ENCODE results near the gene PKD2L1.

The PKD2L1 gene

GRCh38 chr10:100356067-100357017 is 26.3 kb upstream of the PKD2L1 start:
- DNase-seq (ENCODE audit: low read depth in 1 of 2, low spot score in 1 of 2), result no peak

DNA sequence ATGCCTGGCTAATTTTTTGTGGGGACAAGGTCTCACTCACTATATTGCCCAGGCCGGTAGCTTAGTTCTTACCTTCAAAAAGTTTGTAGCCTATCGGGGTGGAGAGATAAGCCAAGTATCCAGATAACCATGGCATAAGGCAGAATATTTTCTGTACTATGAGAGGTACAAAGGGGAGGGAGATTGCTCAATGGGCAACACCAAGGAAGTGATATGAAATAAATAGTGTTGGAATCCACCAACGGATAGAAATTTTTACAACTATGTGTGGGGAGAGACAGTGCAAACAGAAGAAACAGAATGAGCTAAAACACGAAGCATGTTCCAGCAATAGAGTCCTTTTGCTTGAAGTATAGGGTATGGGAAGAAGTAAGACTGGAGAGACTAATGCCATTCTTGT is 25.1 kb upstream of the PKD2L1 start:
- no peak for DNase-seq (ENCODE audit: low read depth in 1 of 2, low spot score in 1 of 2)

DNA sequence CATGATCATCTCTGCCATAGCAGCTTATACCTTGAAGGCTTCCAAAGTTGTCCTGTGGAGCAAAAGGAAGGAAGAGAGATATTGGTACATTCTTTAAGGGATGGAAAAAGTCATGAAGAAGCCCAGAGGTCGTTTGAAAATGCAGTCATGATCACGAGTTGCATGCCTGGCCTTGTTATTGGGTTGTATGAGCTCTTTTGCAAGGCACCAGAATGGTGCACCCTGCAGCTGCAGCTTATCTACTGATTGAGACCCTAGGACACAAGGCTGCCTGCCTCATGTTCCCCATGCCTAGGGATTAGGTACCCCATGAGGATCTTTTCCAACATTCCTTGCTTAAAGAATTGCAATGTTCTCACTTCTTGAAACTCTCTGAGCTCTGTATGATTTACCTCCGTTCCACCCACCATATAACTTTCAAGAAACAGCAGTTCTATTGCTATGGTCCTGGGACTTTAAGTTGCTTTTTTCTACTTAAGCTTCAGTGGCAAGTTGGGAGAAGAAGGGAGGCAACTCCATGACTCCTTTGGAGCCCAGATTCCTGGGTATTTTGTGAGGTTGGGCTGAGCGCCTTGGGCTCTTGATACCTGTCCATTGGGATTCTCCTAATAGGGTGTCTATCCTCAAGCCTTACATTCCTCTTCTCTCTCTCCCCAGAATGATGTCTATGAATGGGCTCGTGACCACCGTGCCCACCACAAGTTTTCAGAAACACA is 23.9 kb upstream of the PKD2L1 start:
- DNase-seq (ENCODE audit: low read depth in 1 of 2, low spot score in 1 of 2), result no peak

- DNase-seq (ENCODE audit: low read depth in 1 of 2, low spot score in 1 of 2), result no peak
Measured at GRCh38 chr10:100350914-100351485, 21.0 kb upstream of the PKD2L1 start.

DNA sequence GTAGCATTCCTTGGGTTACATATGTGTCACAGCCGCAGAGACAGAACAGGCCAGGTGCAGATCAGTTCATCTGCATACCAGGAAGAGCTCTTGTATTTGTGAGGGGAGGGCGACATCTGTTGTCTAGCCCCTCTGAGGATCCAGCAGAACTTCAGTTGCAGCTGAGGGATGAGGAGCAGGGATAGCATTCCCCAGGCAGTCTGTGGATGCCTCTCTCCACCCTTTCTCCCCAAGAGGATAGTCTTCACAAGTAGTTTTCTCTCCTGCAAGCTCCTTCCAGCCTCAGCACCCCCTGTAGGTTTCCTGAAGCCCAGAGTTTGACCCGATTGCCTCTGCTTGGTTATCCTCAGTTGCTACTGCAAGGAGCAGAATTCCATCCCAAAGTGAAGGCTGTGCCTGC is 19.6 kb upstream of the PKD2L1 start:
- no peak for DNase-seq (ENCODE audit: low read depth in 1 of 2, low spot score in 1 of 2)

GRCh38 chr10:100349087-100349486 is 19.1 kb upstream of the PKD2L1 start:
- DNase-seq (ENCODE audit: low read depth in 1 of 2, low spot score in 1 of 2), result no peak

GRCh38 chr10:100348389-100348927 is 18.4 kb upstream of the PKD2L1 start:
- no peak for DNase-seq (ENCODE audit: low read depth in 1 of 2, low spot score in 1 of 2)

- DNase-seq (ENCODE audit: low read depth in 1 of 2, low spot score in 1 of 2), result no peak
Measured at GRCh38 chr10:100347568-100348195, 17.7 kb upstream of the PKD2L1 start.

GRCh38 chr10:100346765-100347567 is 16.9 kb upstream of the PKD2L1 start, which contains the start of gene SCD:
Gene SCD (plus strand): TSS chr10:100347233. CDS start chr10:100347505, 272 bp downstream.
- peak; percentile 39 to 53 for DNase-seq (ENCODE audit: low read depth in 1 of 2, low spot score in 1 of 2)

GRCh38 chr10:100346351-100346764 is 16.3 kb upstream of the PKD2L1 start:
- DNase-seq (ENCODE audit: low read depth in 1 of 2, low spot score in 1 of 2), result peak; percentile 25 to 40

GRCh38 chr10:100345570-100346330 is 15.7 kb upstream of the PKD2L1 start:
- no peak for DNase-seq (ENCODE audit: low read depth in 1 of 2, low spot score in 1 of 2)

DNA sequence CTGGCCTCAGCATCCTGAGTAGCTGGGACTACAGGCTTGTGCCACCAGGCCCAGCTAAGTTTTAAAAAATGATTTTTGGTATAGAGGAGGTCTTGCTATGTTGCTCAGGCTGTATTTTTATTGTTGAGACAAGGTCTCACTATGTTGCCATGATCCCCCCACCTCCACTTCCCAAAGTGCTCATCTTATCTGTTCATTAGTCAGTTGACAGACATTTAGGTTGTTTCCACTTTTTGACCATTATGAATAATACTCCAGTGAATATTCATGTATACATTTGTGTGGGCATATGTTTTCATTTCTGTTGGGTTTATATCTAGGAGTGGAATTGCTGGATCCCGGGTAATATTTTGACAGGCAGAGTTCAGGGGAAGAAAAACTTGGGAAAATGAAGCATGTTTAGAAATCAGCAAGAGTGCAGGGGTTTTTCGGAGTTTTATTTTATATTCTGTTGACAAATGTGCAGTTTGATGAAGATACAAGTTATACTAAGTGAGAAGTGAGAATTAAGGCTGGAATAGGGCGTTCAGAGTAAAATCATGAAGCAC is 14.3 kb upstream of the PKD2L1 start:
- no peak for DNase-seq (ENCODE audit: low read depth in 1 of 2, low spot score in 1 of 2)

- DNase-seq (ENCODE audit: low read depth in 1 of 2, low spot score in 1 of 2), result no peak
Measured at GRCh38 chr10:100342627-100342972, 12.6 kb upstream of the PKD2L1 start.

GRCh38 chr10:100341953-100342626 is 12.1 kb upstream of the PKD2L1 start:
- no peak for DNase-seq (ENCODE audit: low read depth in 1 of 2, low spot score in 1 of 2)

DNA sequence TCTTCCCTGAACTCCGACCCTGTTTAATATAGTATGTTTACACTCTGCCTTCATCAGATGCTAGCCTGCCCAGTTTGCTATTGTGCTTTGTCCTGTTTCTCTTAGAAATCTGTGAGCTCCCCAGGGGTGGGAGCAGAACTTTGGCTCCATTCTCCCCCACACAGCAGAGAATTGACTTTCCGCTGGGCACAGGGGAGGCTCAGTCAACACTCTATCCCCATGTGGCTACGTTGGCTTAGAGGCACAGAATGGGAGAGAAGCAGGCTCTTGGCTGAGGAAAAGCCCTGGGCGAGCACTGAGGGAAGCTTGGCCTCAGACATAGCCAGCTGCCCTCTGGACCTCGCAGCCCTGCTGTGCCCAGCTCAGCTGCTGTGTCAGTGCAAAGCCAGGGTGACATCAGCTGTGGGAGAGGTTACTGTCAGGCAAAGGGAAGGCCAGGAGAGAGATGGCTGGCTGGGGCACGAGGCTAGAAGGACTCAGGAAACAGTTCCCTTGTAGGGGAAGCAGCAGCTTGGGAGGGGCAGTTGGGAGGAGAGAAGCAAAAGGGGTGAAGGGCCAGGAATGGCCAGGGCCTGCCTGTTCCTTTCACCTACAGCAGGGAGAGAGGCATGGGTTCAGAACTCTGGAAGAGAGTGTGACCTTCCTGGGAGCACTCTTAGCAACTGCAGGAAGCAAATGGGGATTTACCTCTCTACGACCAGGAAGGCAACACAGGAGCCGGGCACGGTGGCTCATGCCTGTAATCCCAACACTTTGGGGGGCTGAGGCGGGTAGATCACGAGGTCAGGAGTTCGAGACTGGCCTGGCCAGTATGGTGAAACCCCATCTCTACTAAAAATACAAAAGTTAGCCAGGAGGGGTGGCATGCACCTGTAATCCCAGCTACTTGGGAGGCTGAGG is 11.2 kb upstream of the PKD2L1 start:
- no peak for DNase-seq (ENCODE audit: low read depth in 1 of 2, low spot score in 1 of 2)

DNA sequence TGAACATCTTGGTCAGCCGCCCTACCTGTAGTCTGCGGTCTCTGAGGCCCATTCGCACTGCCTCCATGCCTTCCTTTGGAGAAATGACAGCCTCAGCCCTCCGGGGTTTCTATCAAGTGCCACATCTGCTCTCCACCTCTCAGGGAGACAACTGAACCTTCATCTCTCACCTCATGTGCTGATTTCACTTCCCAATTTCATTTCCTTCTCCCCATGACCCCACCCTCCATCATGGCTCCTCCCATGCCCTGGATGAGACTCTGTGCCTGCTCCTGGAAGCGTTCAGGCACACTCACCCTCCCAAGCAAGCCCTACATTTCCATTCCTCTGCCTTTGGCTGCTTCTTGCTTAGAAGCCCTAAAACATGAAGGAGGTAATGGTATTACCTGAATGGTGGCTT is 9.2 kb upstream of the PKD2L1 start:
- no peak for DNase-seq (ENCODE audit: low read depth in 1 of 2, low spot score in 1 of 2)

DNA sequence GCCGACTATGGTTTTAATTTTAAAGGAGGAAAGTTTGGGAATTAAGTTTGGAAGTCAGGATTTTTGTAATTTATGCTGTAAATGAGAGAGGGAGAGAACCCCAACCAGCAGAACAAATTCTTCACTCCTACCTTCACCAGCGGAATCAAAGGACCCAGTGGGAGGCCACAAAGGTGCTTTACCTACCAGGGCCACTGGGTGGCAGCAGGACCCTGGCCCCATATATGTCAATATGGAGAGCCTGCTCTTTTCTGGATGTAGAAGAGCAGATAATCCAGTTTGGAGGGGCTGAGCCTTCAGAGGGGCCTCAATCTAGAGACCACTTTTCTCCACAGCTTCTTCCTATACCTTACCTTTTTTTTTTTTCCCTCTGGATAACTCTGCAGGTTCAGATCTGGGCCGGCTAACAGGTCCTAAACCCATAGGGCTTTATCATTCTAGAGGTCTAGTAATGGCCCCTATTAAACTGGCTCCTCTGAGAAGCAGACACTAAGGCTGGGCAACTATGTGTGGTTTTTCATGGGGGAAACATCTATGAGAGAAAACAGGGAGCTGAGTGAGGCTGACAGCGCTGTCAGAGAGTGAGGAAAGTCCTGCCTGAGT is 8.5 kb upstream of the PKD2L1 start:
- peak; percentile 55 to 72 for DNase-seq (ENCODE audit: low read depth in 1 of 2, low spot score in 1 of 2)
